COR-L47 (cell line): Measurements from ENCODE around the gene FANCE.
A peak's percentile ranks its signal among the peaks of the same experiment; 100 is the strongest.
"Not testable (repeated sequence)": the region's sequence is repeated elsewhere in the genome, so short reads cannot be mapped to it uniquely, and the experiment has no call there.

Source experiments
- DNase-seq: peaks from one replicate; lab custom pipeline; 2025; lab: John Stamatoyannopoulos, UW

Gene FANCE

DNA sequence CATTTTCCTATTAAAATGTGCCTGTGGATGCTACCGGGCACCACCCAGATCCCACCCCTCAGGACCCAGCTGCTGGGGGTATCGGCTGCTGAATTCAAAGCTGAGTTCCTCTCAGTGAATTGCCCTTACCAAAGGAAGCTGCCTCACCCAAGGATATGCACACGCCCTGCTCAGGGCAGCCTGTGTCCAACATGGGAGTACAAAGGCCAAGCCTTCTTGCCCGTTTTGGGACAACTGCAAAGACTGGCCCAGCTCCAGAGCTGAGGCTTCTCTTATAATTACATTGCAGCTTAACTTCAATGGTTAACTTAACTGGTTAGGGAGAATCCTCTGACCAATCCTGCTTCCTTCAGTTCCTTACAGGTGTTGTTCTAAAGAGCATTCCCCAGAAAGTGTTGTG lies 19.8 kb upstream of the FANCE start:
- DNase-seq, result no peak

DNA sequence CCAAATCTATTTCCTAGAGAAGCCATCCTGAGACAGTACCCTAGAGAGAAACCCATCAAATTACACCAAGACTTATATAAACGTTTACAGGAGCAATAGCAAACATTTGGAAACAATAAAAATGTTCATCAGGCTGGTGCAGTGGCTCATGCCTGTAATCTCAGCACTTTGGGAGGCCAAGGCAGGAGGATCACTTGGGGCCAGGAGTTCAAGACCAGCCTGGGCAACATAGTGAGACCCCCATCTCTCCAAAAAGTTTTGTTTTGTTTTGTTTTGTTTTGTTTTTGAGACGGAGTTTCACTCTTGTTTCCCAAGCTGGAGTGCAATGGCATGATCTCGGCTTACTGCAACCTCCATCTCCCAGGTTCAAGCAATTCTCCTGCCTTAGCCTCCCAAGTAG lies 19.4 kb upstream of the FANCE start:
- DNase-seq, result not testable (repeated sequence)

DNA sequence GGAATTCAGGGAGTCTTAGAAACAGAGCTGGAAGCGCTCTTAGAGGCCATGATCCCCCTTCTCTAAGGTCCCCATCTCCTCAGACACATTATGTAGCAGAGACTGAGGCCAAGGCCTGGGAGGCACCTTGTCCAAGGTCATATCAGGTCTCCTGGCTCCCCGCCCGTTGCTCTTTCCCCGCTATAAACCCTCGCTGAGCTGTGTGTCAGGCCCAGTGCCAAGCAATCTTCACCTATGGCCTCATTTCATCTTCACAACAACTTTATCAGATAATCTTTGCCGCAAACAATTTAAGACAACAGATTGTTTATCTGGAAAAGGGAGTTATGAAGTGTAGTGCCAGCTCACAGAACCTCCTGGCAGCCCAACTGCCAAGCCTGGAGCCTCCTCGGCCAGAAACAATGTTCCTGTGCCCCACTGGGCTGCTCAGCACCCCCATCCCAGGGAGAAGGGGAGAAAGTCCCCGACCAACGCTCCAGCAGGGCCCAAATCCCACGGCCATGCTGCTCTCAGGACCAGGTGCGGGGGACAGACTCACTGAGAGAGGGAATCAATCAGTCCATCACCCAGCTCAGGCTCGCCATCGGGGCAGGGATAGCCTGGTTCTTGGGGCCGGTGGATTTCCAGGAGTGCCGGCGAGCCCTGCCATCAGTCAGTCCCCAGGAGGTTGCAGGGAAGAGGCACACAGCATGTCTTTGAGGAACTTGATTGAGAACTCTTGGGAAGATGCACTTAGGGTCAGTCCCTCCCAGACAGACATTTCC lies 16.9 kb upstream of the FANCE start:
- DNase-seq, result no peak

DNA sequence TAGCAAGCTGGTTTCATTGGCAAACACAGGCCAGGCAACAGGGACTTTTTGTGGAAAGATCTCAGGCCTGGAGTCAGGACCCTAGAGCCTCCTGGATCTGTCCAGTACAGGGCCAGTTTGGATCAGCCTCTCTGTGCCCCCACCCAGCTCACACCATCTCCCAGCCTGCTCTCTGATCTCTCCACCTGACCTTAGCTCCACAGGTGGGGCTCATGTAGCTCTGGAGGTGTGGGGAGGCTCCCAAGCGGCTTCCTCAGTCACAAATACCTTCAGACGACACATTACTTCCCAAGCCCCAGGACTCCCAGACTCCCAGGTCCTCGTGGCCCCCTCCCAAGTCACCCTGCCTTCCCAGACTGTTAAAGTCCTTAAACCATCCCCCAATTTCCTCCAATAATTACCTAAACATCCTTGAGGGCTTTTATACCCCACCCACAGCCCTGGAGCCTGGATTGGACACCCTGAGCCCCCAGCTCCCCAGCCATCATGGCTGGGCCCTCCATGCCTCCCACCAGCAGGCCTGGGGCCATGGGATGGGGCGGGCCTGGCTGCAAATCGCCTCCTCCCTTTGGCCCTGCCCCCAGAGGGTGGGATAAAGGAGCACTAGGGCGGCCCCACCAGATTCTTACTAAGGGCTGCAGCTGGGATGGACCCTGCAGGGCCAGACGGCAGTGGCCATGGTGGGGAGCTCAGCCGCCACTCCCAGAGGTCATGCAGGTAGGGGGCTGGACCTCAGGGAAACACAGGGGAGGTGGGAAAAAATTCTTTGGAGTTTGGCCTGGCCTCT lies 15.9 kb upstream of the FANCE start:
- DNase-seq, result no peak

DNA sequence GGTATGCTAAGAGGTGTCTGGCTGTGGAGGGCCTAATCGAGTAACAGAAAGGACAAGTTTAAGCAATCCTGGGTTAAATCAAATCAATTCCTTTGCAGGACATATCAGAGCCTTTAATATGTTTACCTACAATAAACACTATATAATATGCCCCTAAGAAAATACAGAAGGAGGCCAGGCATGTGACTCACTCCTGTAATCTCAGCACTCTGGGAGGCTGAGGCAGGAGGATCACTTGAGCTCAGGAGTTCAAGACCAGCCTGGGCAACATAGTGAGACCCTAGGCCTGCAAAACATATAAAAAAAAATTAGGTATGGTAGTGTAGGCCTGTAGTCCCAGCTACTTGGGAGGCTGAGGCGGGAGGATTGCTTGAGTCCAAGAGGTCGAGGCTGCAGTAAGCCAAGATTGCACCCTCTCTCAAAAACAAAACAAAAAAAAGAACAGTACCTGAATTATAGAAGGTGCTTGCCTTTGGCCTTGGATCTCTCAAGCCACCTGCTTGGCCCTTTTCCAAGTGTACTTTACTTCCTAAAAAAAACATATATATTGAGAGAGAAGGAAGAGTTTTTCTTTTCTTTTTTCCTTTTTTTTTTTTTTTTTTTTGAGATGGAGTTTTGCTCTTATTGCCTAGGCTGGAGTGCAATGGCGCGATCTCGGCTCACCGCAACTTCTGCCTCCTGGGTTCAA lies 13.6 kb upstream of the FANCE start:
- not testable (repeated sequence) for DNase-seq

DNA sequence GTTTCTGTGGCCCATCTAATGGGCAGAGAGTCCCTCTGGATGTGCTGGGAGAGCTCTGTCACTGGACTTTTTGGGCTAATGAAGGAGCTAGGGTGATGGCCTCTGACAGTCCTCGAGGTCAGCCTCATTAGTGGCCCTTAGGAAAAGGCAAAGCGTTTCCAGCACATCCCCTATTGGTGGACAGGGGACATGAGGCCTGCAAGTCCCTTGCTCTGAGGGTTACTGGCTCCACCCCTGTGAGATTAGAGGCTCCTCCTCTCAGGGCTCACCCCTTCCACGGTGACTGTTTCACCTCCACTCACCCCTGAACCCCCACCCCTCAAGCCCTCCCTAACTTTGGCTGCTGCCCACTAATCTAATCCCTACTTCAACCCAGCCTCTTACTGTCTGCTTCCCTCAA lies 12.8 kb upstream of the FANCE start:
- no peak for DNase-seq

DNA sequence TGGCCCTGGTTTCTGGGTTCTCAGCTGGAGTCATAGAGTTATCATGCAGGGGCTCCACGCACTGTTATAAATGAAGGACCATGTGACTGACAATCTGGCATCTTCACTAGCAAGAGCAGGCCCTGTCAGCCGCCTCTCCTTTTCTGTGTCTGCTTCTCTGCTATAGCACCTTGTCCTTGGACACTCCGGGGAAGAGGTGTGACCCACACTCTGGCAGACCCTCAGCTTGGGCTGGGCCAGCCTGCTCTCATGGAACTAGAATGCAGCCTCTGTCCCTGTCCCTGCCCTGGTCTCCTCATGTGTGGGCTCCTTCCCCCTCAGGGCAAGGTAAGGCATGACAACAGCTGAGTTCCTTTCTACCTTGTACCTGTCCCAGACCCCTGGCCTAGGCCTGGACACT lies 10.9 kb upstream of the FANCE start:
- DNase-seq, result no peak

DNA sequence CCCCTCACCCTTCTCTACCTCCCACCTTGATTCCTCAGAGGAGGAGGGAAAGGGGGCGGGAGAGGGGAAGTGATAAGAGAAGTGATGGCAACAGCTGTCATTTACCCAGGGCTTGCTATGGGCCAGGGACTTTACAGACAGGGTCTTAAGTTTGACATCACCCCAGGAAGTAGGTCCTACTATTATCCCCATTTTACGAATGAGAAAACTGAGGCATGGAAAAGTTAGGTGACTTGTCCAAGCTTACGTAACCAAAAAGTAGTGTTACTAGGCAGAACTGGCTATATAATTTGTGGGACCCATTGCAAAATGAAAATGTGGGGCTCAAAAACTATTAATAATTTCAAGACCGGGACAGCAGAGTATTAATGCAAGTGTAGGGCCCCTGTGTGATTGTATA lies 10.5 kb upstream of the FANCE start:
- DNase-seq, result no peak

DNA sequence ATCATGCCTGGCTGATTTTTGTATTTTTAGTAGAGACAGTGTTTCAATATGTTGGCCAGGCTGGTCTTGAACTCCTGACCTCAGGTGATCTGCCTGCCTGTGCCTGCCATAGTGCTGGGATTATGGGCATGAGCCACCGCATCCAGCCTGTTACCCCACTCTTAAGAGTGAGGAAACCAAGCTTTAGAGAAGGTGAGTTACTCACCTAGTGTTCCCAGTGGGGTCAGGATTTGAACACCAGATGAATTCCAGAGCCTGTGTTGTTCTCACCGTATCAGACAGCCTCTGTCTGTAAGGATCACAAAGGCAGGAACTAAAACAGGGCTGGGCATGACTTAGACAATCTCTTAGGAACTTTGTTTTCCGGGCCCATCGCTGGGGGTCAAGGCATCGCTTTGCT lies 9.4 kb upstream of the FANCE start:
- DNase-seq, result no peak

DNA sequence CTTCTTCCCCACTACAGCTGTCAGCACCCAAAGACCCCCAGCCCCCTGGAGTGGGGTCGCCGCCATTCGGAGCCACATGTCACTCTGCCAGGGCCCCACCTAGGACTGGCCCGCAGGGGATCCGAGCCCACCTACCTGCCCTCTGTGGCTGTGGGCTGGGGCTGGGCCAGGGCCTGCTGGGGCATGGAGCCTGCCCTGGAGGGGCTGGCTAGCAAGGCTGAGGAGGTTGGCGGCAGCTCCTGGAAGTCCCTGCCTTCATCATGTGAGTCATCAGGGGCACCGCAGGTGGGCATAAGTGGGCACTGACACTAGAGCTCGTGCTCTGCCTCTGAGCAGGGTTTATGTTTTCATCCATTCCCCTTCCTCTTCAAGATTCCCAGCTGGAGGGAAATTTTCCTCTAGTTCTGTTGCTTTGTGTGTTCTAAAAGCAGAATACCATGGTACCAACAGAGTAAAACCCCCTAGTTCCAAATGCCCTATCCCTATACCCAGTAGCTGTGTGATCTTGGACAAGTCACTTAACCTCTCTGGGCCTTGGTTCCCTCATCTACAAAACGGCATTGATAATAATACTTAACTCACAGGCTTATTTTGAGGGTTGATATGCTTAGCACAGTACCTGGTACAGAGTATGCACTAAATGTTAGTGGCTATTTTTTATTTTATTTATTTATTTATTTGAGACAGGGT lies 8.7 kb upstream of the FANCE start:
- no peak for DNase-seq

DNA sequence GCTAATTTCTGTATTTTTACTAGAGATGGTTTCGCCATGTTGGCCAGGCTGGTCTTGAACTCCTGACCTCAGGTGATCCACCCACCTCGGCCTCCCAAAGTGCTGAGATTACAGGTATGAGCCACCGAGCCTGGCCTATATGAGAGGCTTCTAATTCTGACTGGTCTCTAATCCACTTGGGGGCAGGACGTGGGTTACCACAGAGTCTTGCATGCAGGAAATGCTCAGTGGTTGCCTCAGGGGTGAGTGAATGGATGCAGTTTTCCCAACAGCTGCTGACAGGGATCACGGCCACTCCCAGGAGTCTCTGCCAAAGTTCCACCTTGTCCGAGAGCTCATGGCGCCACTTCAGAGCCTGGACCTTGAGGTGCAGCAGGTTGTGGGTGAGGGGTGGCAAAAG lies 6.4 kb upstream of the FANCE start:
- no peak for DNase-seq

DNA sequence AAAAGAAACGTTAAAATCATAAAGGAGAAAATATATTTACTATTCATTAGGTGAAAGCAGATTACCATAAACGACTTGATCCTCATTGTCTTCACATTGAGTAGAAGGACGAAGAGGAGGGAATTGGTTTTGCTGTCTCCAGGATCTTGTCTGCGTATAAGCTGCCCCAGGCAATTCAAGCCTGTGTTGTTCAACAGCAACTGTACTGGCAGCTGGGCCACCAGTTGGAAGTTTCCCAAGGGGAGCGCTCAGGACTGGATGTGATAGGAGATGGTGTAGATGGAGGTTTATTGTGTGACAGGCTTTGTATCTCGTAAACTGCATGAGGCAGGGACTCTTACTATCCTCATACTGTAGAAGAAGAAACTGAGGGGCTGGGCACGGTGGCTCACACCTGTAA lies 3.9 kb upstream of the FANCE start:
- DNase-seq, result no peak

DNA sequence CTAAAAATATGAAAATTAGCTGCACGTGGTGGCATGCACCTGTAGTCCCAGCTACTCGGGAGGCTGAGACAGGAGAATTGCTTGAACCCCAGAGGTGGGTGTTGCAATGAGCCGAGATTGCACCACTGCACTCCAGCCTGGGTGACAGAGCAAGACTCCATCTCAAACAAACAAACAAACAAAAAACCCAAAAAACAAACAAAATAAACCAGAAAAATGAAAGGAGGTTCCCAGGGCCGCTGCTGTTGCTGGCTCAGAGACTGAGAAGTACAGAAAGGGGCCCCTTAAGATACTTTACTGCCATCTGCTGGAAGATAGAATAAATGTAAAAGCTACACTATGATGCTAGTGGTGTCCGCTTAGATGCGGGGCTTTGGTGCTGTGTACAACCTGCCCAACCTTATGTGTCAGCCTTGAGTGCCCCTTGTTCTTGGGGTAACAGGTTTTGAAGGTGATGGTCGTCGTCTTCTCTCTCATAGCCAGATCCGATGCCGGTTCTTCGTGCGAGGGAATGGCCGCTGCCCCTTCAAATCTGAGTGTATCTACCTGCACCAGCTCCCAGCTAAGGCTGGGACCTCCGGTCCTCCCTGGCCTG lies 2.8 kb upstream of the FANCE start:
- peak; percentile 73 for DNase-seq

DNA sequence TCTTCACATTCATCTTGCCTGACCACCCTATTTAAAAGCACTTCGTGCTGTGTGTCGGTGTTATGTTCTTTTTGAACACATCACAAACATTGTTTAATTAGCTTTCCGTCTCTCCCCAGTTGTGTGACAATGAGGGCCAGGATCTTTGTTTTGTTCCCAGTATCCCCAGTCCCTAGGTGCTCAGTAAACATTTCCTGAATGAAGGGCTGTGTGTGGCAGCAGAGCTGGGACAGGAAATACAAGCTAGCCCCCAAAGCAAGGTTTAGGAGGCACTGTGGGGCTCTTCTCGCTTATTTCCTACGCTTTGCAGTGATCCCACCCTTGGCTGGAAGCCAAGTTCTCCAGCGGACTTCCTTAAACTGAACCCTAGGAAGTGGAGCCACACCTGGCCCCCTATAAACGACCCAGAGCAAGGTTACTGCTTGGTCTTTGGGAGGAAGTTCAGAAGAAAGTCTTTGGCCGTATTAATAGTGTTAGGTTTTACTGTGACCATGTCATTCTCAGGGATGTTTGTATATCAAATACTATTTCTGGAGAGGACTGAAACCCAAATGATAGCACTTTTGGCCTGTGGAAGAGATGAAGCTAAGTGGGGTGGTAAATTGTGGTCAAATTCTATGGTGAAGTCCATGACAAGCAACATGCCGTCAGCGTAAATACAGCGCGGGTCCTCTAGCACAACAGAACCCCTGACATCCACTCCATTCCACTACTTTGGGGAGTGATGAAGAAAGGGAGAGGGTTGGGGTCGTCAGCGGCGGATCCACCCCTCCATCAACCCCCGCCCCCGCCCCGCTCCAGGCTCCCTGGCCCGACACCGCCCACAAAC lies 570 bp upstream of the FANCE start:
- DNase-seq, result no peak

DNA sequence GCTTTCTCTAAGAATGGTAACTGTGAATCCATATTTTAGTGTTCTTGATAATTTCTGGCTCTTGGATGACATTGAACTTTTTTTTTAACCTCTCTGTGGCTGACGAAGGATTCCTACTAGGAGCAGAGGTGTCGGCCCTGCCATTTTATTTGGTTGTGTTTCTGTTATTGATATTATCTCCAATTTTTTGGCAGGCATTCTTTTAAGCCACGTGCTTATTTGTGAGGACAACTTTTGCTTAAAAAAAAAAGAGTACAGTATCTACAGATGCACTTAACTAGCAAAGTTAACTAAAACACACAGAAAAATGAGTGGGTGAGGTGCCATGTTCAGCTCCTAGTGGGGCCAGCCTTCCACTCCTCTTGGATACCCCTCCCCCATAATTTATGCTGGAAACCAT lies 1.1 kb downstream of the FANCE start:
- no peak for DNase-seq

DNA sequence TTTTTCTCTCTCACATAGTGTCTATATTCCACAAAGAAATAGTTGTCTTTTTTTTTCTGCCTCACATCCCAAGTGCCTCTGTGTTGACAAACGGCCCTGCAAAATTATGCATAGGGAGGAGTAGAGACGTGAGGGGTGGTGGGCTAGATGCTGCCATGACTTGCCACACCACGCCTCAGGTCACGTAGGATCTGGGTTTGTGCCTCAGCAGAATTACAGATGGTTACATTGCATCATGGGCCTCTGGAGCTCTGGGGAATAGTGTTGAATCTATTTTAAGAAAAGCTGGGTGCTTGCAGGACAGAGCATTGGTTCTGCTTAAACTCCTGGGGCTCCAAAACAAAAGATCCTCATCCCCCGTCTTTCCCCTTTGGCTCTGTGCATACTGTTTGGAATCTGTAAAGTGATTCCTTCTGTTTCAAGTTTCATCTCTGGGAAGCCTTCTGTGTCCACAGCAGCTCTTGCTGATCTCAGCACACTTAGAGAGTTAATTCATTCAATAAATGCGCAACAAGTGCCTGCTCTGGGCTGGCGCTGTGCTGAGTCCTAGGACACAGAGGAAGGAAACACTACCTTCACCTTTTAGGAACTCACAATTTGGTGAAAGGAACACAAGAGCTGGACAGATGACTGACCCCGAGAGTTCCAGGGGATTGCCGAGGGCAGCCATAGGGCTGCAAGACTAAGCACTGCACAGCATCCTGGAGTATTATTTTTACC lies 2.4 kb downstream of the FANCE start:
- DNase-seq, result no peak

DNA sequence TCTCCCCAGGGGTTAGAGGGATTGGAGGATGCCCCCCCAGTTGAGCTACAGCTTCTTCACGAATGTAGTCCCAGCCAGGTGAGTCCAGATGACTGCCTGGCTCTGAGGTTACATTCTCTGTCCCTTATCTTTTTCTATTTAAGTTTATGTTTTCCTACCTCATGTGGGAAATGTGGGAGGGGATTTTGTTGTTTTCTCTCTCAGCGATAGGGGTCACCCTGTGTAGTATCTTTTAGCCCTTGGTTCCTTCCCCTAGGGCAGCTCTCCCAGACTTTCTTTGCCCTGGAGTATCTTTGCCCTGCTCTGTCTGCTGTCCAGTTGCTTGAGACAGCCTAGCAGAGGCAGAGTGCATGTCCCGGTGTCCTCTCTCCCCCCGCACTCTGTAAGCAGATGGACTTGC lies 5.8 kb downstream of the FANCE start:
- DNase-seq, result no peak

DNA sequence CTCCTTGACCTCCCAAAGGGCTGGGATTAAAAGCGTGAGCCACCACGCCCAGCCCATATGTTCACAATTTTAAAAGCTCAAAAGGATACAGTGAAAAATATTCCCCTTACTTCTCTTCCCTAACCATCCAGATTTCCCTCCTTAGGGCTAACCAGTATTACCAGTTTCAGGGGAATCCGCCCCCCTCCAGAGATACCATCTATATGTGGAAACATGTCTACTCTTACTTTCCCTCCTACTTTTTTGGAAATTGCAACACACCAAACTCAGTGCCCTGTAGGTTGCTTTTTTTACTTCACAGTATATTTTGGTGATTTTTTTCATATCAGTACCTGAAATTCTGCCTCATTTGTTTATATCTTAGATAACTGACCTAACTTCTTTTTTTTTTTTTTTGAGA lies 9.1 kb downstream of the FANCE start:
- DNase-seq, result no peak

DNA sequence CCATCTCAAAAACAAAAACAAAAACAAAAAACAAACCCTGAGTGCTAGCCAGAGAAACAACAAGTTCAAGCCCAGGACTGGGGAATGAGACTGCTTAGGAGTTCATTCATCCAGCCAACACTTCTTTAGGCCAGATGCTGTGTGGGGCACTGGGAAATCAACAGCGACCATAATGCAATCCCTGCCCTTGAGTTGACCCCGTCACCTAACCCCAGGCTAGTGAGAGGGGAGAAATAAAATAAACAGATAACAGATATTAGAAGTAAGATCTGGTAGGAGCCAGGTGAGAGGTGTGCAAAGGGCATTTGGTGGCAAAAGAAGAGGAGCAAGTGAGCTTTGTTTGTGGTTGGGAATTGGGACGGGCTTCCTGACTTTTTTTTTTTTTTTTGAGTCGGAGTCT lies 11.2 kb downstream of the FANCE start:
- no peak for DNase-seq

DNA sequence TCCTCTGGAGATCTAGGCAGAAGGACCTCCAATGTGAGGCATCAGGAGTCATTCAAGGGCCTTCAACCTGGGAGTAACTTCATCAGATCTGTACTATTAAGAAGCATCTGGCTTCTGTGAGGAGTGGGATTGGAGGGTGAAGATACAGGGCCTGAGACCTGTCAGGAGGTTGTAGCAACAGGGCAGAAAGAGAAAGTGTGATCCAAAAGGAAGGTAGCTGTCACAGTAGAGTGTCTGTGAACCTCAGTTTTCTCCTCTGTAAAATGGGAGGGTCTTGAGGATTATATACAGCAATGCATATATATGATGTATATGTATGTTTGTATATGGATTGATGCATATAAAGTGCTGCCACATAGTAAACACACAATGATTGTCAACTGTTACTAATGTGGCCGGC lies 13.5 kb downstream of the FANCE start:
- DNase-seq, result no peak
